ENCODE measurements around the gene PLBD2. TPM values are rescaled to one million over a fixed set of nuclear protein-coding genes. Genes with fewer than 3 reads are reported as not detected.
A peak's percentile ranks its signal among the peaks of the same experiment; 100 is the strongest.

The PLBD2 gene, protein sequence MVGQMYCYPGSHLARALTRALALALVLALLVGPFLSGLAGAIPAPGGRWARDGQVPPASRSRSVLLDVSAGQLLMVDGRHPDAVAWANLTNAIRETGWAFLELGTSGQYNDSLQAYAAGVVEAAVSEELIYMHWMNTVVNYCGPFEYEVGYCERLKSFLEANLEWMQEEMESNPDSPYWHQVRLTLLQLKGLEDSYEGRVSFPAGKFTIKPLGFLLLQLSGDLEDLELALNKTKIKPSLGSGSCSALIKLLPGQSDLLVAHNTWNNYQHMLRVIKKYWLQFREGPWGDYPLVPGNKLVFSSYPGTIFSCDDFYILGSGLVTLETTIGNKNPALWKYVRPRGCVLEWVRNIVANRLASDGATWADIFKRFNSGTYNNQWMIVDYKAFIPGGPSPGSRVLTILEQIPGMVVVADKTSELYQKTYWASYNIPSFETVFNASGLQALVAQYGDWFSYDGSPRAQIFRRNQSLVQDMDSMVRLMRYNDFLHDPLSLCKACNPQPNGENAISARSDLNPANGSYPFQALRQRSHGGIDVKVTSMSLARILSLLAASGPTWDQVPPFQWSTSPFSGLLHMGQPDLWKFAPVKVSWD
- polyA plus RNA-seq (2013, experiment 1 of 2), result 165 TPM
- polyA plus RNA-seq (2013, experiment 2 of 2), result 149 TPM

DNA sequence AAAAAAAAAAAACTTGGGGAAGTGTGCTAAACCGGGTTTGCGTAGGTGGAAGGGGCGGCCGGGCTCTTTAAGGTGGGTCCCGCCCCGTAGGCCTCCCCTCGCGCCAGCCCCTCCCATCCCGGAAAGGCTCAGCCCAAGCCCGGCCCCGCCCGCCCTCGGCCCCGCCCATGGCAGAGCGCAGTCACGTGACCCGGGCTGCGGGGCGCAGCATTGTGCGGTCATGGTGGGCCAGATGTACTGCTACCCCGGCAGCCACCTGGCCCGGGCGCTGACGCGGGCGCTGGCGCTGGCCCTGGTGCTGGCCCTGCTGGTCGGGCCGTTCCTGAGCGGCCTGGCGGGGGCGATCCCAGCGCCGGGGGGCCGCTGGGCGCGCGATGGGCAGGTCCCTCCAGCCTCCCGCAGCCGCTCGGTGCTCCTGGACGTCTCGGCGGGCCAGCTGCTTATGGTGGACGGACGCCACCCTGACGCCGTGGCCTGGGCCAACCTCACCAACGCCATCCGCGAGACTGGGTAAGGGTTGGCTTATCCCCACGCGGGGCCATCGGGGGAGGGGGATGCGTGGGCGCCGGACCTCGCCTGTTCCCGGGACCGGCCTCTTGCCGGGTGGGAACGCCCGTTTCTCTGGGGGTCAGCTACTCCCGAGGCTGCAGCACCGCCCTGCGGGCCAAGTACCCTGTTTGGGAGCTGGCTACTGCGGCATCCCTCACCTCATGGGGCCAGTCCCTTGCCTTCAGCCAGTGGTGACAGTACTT, at the start of gene PLBD2:
Gene PLBD2, plus strand, starts transcription at position 207 of the 752 bp plus-strand sequence. Its CDS starts 14 bp downstream, at position 221.
- Histone ChIP-seq H2BK15ac (ENCODE audit: low read depth, poor library complexity, severe bottlenecking) (no peak within 1 kb of the TSS), H3K4me2 (ENCODE audit: low read length, poor library complexity, severe bottlenecking) (peak within 1 kb of the TSS; percentile 55), H4K91ac (ENCODE audit: low read length) (peak within 1 kb of the TSS; percentile 80), H3K27ac (ENCODE audit: low read length, poor library complexity, severe bottlenecking) (no peak within 1 kb of the TSS), H2BK5ac (ENCODE audit: low read depth, low read length, poor library complexity, severe bottlenecking) (no peak within 1 kb of the TSS), H3K18ac (ENCODE audit: low read depth in 1 of 2, low read length in 2 of 2) (peak within 1 kb of the TSS; percentile 45 to 94), H3K4ac (ENCODE audit: low read depth in 1 of 2, low read length in 2 of 2) (peak within 1 kb of the TSS in 1 of 2 experiments; percentile 64), H2BK12ac (ENCODE audit: low read length in 2 of 2) (peak within 1 kb of the TSS in 1 of 2 experiments; percentile 10), H3K23ac (ENCODE audit: low read length in 2 of 2) (no peak within 1 kb of the TSS), H3K79me1 (replicated peaks; ENCODE audit: low read length, poor library complexity, severe bottlenecking) (peaks cover 15% of the 10 kb centered on the region), H3K14ac (ENCODE audit: low read length in 2 of 2) (peak within 1 kb of the TSS in 1 of 2 experiments; percentile 15), H2AFZ (ENCODE audit: low read depth, low read length) (peak within 1 kb of the TSS; percentile 90), H3K9me3 (ENCODE audit: control insufficient read depth, low read length) (no peaks in the 10 kb centered on the region), H4K8ac (ENCODE audit: low read length) (peak within 1 kb of the TSS; percentile 88), H3K9ac (ENCODE audit: low read length) (peak within 1 kb of the TSS; percentile 91), H3K4me1 (ENCODE audit: control insufficient read depth, insufficient read depth, low read depth, low read length) (peaks cover 20% of the 10 kb centered on the region), H3K36me3 (ENCODE audit: control insufficient read depth in 1 of 2, insufficient read depth in 2 of 2, low read depth in 1 of 2, low read length in 2 of 2) (no peaks in the 10 kb centered on the region), H2AK5ac (ENCODE audit: low read length, severe bottlenecking) (no peak within 1 kb of the TSS), H3K4me3 (ENCODE audit: insufficient read depth in 1 of 2, low read depth in 1 of 2, low read length in 2 of 2) (peak within 1 kb of the TSS; percentile 85 to 99), H2BK120ac (ENCODE audit: low read depth, low read length) (peak within 1 kb of the TSS; percentile 44), H3K27me3 (ENCODE audit: control insufficient read depth in 1 of 2, insufficient read depth in 1 of 2, low read length in 2 of 2) (no peaks in the 10 kb centered on the region)
- under 1% methylated on average over 55 of the region's 67 CpGs for WGBS
- peak; percentile 92 for DNase-seq

DNA sequence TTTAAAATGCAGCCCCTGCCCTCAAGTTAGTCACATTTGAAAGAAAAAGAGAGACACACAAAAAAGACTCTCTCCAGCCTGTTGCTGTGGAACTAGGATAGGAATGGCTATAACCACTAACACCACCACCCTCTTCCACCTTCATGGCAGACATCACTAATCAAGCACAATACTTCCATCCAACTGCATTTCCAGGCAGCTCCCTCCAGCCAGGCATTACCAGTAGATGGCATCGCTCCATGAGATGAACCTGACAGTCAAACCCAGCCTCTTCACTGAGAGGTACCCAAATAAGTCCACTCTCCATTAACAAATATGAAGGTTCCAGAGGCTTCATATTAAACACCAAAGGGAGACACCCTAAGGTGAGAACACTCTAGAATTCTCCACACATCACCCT, 47.9 kb upstream of the PLBD2 start:
- Histone ChIP-seq H3K4me1 (ENCODE audit: control insufficient read depth, insufficient read depth, low read depth, low read length) (peaks cover 8% of the 10 kb centered on the region), H3K18ac (ENCODE audit: low read depth in 1 of 2, low read length in 2 of 2) (no peak overlapping the region), H2BK5ac (ENCODE audit: low read depth, low read length, poor library complexity, severe bottlenecking) (no peak overlapping the region), H4K8ac (ENCODE audit: low read length) (no peak overlapping the region), H3K79me1 (replicated peaks; ENCODE audit: low read length, poor library complexity, severe bottlenecking) (no peaks in the 10 kb centered on the region), H3K4me3 (ENCODE audit: insufficient read depth in 1 of 2, low read depth in 1 of 2, low read length in 2 of 2) (no peak overlapping the region), H2AK5ac (ENCODE audit: low read length, severe bottlenecking) (no peak overlapping the region), H3K9me3 (ENCODE audit: control insufficient read depth, low read length) (no peaks in the 10 kb centered on the region), H3K4ac (ENCODE audit: low read depth in 1 of 2, low read length in 2 of 2) (no peak overlapping the region), H2BK12ac (ENCODE audit: low read length in 2 of 2) (no peak overlapping the region), H3K27ac (ENCODE audit: low read length, poor library complexity, severe bottlenecking) (no peak overlapping the region), H4K91ac (ENCODE audit: low read length) (no peak overlapping the region), H3K4me2 (ENCODE audit: low read length, poor library complexity, severe bottlenecking) (no peak overlapping the region), H3K9ac (ENCODE audit: low read length) (no peak overlapping the region), H2BK120ac (ENCODE audit: low read depth, low read length) (no peak overlapping the region), H2AFZ (ENCODE audit: low read depth, low read length) (no peak overlapping the region), H3K14ac (ENCODE audit: low read length in 2 of 2) (no peak overlapping the region), H2BK15ac (ENCODE audit: low read depth, poor library complexity, severe bottlenecking) (no peak overlapping the region), H3K36me3 (ENCODE audit: control insufficient read depth in 1 of 2, insufficient read depth in 2 of 2, low read depth in 1 of 2, low read length in 2 of 2) (peaks cover 22 to 41% of the 10 kb centered on the region in 2 experiments), H3K27me3 (ENCODE audit: control insufficient read depth in 1 of 2, insufficient read depth in 1 of 2, low read length in 2 of 2) (no peaks in the 10 kb centered on the region), H3K23ac (ENCODE audit: low read length in 2 of 2) (no peak overlapping the region)
- 100% methylated on average over 1 of the region's 1 CpG for WGBS
- no peak for DNase-seq

DNA sequence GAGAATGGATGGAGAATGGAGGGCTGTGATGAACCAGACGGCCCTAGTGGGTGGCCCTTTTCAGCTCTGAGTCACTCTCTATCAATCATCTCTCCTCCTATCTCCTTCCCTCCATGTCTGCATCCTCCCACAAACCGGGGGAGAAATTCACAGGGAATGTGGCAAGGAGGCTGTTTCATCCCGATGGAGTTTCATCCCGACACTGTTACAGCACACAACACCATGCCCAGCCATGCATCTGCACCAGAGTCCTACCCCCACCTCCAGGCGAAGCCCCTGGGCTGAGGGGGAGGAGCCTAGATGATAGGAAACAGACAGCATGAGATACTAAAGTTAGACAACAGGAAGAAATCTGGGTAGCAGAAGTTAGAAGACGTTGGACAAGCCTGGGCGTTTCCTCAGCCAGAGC, 44.3 kb upstream of the PLBD2 start:
- Histone ChIP-seq H3K9ac (ENCODE audit: low read length) (peak overlapping the region; percentile 1), H3K79me1 (replicated peaks; ENCODE audit: low read length, poor library complexity, severe bottlenecking) (no peaks in the 10 kb centered on the region), H2AFZ (ENCODE audit: low read depth, low read length) (no peak overlapping the region), H3K4me3 (ENCODE audit: insufficient read depth in 1 of 2, low read depth in 1 of 2, low read length in 2 of 2) (no peak overlapping the region), H3K27ac (ENCODE audit: low read length, poor library complexity, severe bottlenecking) (no peak overlapping the region), H3K18ac (ENCODE audit: low read depth in 1 of 2, low read length in 2 of 2) (peak overlapping the region in 1 of 2 experiments; percentile 18), H3K27me3 (ENCODE audit: control insufficient read depth in 1 of 2, insufficient read depth in 1 of 2, low read length in 2 of 2) (no peaks in the 10 kb centered on the region), H4K8ac (ENCODE audit: low read length) (peak overlapping the region; percentile 55), H4K91ac (ENCODE audit: low read length) (no peak overlapping the region), H3K4me1 (ENCODE audit: control insufficient read depth, insufficient read depth, low read depth, low read length) (peaks cover 3% of the 10 kb centered on the region), H2BK5ac (ENCODE audit: low read depth, low read length, poor library complexity, severe bottlenecking) (no peak overlapping the region), H3K4ac (ENCODE audit: low read depth in 1 of 2, low read length in 2 of 2) (no peak overlapping the region), H3K4me2 (ENCODE audit: low read length, poor library complexity, severe bottlenecking) (no peak overlapping the region), H2BK120ac (ENCODE audit: low read depth, low read length) (no peak overlapping the region), H2AK5ac (ENCODE audit: low read length, severe bottlenecking) (no peak overlapping the region), H3K23ac (ENCODE audit: low read length in 2 of 2) (no peak overlapping the region), H2BK15ac (ENCODE audit: low read depth, poor library complexity, severe bottlenecking) (no peak overlapping the region), H3K36me3 (ENCODE audit: control insufficient read depth in 1 of 2, insufficient read depth in 2 of 2, low read depth in 1 of 2, low read length in 2 of 2) (peaks cover 29 to 45% of the 10 kb centered on the region in 2 experiments), H3K14ac (ENCODE audit: low read length in 2 of 2) (no peak overlapping the region), H3K9me3 (ENCODE audit: control insufficient read depth, low read length) (no peaks in the 10 kb centered on the region), H2BK12ac (ENCODE audit: low read length in 2 of 2) (no peak overlapping the region)
- DNase-seq, result peak; percentile 60
- 48% methylated on average over 4 of the region's 7 CpGs for WGBS

DNA sequence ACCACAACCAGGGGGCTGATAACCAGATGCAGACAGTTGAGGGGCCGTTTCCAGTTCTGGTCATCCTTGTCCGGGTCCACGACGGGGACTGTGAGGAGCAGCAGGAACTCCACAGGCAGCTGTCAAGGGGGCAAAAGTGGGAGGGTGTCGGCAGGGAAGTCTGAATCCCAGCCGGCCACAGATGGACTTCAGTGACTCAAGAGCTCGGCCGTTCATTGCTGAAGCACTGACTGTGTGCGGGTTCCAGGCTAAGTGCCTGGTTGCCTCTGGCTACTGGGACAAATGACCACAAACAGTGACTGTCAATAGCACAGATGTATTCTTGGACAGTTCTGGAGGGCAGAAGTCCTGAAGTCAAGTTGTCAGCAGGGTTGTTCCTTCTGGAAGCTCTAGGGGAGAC, 43.0 kb upstream of the PLBD2 start:
- Histone ChIP-seq H3K9me3 (ENCODE audit: control insufficient read depth, low read length) (no peaks in the 10 kb centered on the region), H2BK12ac (ENCODE audit: low read length in 2 of 2) (no peak overlapping the region), H2BK15ac (ENCODE audit: low read depth, poor library complexity, severe bottlenecking) (no peak overlapping the region), H3K4me3 (ENCODE audit: insufficient read depth in 1 of 2, low read depth in 1 of 2, low read length in 2 of 2) (no peak overlapping the region), H2AFZ (ENCODE audit: low read depth, low read length) (no peak overlapping the region), H2AK5ac (ENCODE audit: low read length, severe bottlenecking) (no peak overlapping the region), H3K79me1 (replicated peaks; ENCODE audit: low read length, poor library complexity, severe bottlenecking) (no peaks in the 10 kb centered on the region), H3K27ac (ENCODE audit: low read length, poor library complexity, severe bottlenecking) (no peak overlapping the region), H4K8ac (ENCODE audit: low read length) (no peak overlapping the region), H4K91ac (ENCODE audit: low read length) (no peak overlapping the region), H3K4ac (ENCODE audit: low read depth in 1 of 2, low read length in 2 of 2) (no peak overlapping the region), H3K18ac (ENCODE audit: low read depth in 1 of 2, low read length in 2 of 2) (no peak overlapping the region), H3K27me3 (ENCODE audit: control insufficient read depth in 1 of 2, insufficient read depth in 1 of 2, low read length in 2 of 2) (no peaks in the 10 kb centered on the region), H3K23ac (ENCODE audit: low read length in 2 of 2) (no peak overlapping the region), H3K14ac (ENCODE audit: low read length in 2 of 2) (no peak overlapping the region), H3K36me3 (ENCODE audit: control insufficient read depth in 1 of 2, insufficient read depth in 2 of 2, low read depth in 1 of 2, low read length in 2 of 2) (peaks cover 30 to 45% of the 10 kb centered on the region in 2 experiments), H3K9ac (ENCODE audit: low read length) (peak overlapping the region; percentile 51), H3K4me1 (ENCODE audit: control insufficient read depth, insufficient read depth, low read depth, low read length) (peaks cover 3% of the 10 kb centered on the region), H3K4me2 (ENCODE audit: low read length, poor library complexity, severe bottlenecking) (no peak overlapping the region), H2BK5ac (ENCODE audit: low read depth, low read length, poor library complexity, severe bottlenecking) (no peak overlapping the region), H2BK120ac (ENCODE audit: low read depth, low read length) (no peak overlapping the region)
- WGBS, result 85% methylated on average over 9 of the region's 9 CpGs
- no peak for DNase-seq
